Smooth muscle cell (in vitro differentiated cells): ENCODE measurements around the gene TYMP. TPM values are rescaled to one million over a fixed set of nuclear protein-coding genes. Genes with fewer than 3 reads are reported as not detected.

Experiments used
- DNase-seq: peaks from one replicate; lab custom pipeline; 2025; ENCODE audit not compliant: unreplicated experiment; lab: John Stamatoyannopoulos, UW
- H2AFZ ChIP-seq: fragments of 200-600 bp; sonication (generic); 2 replicates; pipeline ENCODE4 v1.6.0; 2016; ENCODE audit warnings: antibody characterized with exemption, low read depth, mild to moderate bottlenecking
- H3F3A ChIP-seq: fragments of 200-600 bp; sonication (generic); 2 replicates; pipeline ENCODE4 v1.6.0; 2017; ENCODE audit warnings: antibody characterized with exemption, low read depth
- H3K27ac ChIP-seq: fragments of 200-600 bp; sonication (generic); 2 replicates; pipeline ENCODE4 v1.5.1; 2016; ENCODE audit warnings: low read depth, mild to moderate bottlenecking
- H3K27me3 ChIP-seq: fragments of 200-600 bp; sonication (generic); 2 replicates; pipeline ENCODE4 v1.6.1; 2016; ENCODE audit warnings: low read depth, mild to moderate bottlenecking
- H3K36me3 ChIP-seq: fragments of 200-600 bp; sonication (generic); 2 replicates; pipeline ENCODE4 v1.5.1; 2016; ENCODE audit warnings: low read depth
- H3K4me1 ChIP-seq: fragments of 200-600 bp; sonication (generic); 2 replicates; pipeline ENCODE4 v1.5.1; 2016; ENCODE audit warnings: low read depth
- H3K4me2 ChIP-seq: fragments of 200-600 bp; sonication (generic); 2 replicates; pipeline ENCODE4 v1.6.0; 2016; ENCODE audit warnings: mild to moderate bottlenecking
- H3K4me3 ChIP-seq: fragments of 200-600 bp; sonication (generic); 2 replicates; pipeline ENCODE4 v1.5.1; 2016; ENCODE audit warnings: mild to moderate bottlenecking
- H3K79me2 ChIP-seq: fragments of 200-600 bp; sonication (generic); 2 replicates; pipeline ENCODE4 v1.6.0; 2016; ENCODE audit warnings: low read depth, mild to moderate bottlenecking
- H3K9ac ChIP-seq: fragments of 200-600 bp; sonication (generic); 2 replicates; pipeline ENCODE4 v1.6.0; 2016; ENCODE audit warnings: low read depth
- H3K9me3 ChIP-seq: fragments of 200-600 bp; sonication (generic); replicated peaks from 2 replicates; pipeline ENCODE4 v1.5.1; 2016; ENCODE audit warnings: low read depth
- H4K20me1 ChIP-seq: fragments of 200-600 bp; sonication (generic); 2 replicates; pipeline ENCODE4 v1.6.0; 2016; ENCODE audit warnings: low read depth
- WGBS: methylation state at CpG from one replicate; pipeline ENCODE4 v1.1.7; 2016; ENCODE audit warnings: low lambda C conversion rate; 5-methylcytosine and 5-hydroxymethylcytosine counted together
- polyA plus RNA-seq: library from polyadenylated mRNA; unstranded; fragments of >200 nt; fragmentation: Nextera tagmentation; extraction: Ambion mirVana; gene quantifications from 2 replicates; pipeline ENCODE4 v1.2.1, GENCODE V29; 2016
- total RNA-seq: library from RNA; depleted of rRNA; stranded (reverse); fragments of >200 nt; gene quantifications from 2 replicates; pipeline ENCODE4 v1.2.3, GENCODE V29; 2014
- TF ChIP-seq, protein P1 (sequence below): fragments of 200-600 bp; sonication (generic); IDR thresholded peaks from 2 replicates; pipeline ENCODE4 v1.5.1; 2017; ENCODE audit warnings: borderline replicate concordance, mild to moderate bottlenecking, antibody characterized with exemption; ENCODE audit not compliant: insufficient read depth, poor library complexity, severe bottlenecking

The TYMP gene
- total and polyA plus RNA-seq, 2 experiments from 2014 or later: 87.4 to 287 TPM

DNA sequence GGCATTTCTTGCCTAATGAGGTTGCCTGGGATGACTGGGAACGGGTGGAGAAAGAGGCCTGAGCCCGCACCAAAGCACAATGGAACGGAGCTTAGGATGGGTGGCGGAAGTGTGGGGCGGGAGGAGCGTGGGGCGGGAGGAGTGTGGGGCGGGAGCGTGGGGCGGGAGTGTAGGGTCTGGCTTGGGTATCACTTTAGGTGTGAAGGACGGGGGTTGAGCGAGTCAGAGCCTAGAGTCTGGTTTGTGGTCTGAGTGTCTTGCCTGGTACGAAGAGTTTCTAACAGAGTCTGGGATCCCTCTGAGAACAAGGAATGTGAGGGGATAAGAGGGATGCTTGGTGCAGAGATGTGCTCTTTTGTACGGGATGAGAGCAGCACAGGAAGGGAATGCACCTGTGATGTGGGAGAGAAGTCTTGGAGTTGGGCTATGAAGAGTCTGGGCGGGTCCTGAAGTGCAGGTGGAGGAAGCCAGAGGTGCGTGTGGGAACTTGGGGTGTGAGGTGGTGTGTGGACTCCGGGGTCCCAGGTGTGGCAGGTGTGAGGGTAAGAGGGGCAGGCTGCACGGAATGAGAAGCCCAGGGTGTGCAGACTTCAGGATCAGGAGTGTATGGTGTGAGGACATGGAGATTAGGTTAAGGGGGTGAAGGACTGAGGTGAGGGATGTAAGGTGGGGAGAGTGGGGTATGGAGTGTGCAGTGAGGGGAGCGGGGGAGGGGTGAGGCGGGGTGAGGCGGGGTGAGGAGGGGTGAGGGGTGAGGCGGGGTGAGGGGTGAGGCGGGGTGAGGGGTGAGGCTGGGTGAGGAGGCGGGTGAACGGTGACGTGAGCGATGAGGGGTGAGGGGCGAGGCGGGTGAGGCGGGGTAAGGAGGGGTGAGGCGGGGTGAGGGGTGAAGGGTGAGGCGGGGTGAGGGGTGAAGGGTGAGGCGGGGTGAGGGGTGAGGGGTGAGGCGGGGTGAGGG lies 31.9 kb upstream of the TYMP start:
- Histone ChIP-seq H3K27ac (no peak overlapping the region), H2AFZ (no peak overlapping the region), H4K20me1 (no peaks in the 10 kb centered on the region), H3K4me2 (no peak overlapping the region), H3K36me3 (no peaks in the 10 kb centered on the region), H3K4me3 (no peak overlapping the region), H3F3A (no peaks in the 10 kb centered on the region), H3K4me1 (no peaks in the 10 kb centered on the region), H3K27me3 (no peaks in the 10 kb centered on the region), H3K9me3 (no peaks in the 10 kb centered on the region), H3K9ac (no peak overlapping the region), H3K79me2 (peaks cover 3% of the 10 kb centered on the region)
- TF ChIP-seq, protein P1, sequence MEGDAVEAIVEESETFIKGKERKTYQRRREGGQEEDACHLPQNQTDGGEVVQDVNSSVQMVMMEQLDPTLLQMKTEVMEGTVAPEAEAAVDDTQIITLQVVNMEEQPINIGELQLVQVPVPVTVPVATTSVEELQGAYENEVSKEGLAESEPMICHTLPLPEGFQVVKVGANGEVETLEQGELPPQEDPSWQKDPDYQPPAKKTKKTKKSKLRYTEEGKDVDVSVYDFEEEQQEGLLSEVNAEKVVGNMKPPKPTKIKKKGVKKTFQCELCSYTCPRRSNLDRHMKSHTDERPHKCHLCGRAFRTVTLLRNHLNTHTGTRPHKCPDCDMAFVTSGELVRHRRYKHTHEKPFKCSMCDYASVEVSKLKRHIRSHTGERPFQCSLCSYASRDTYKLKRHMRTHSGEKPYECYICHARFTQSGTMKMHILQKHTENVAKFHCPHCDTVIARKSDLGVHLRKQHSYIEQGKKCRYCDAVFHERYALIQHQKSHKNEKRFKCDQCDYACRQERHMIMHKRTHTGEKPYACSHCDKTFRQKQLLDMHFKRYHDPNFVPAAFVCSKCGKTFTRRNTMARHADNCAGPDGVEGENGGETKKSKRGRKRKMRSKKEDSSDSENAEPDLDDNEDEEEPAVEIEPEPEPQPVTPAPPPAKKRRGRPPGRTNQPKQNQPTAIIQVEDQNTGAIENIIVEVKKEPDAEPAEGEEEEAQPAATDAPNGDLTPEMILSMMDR: no peak
- 73% methylated on average over 16 of the region's 34 CpGs for WGBS
- DNase-seq: no peak

GRCh38 chr22:50560034-50560433 lies 30.2 kb upstream of the TYMP start:
- Histone ChIP-seq H4K20me1 (no peaks in the 10 kb centered on the region), H2AFZ (no peak overlapping the region), H3K4me1 (no peaks in the 10 kb centered on the region), H3F3A (no peaks in the 10 kb centered on the region), H3K9ac (no peak overlapping the region), H3K4me2 (no peak overlapping the region), H3K9me3 (no peaks in the 10 kb centered on the region), H3K27ac (no peak overlapping the region), H3K27me3 (no peaks in the 10 kb centered on the region), H3K36me3 (no peaks in the 10 kb centered on the region), H3K4me3 (no peak overlapping the region), H3K79me2 (peaks cover 3% of the 10 kb centered on the region)
- TF ChIP-seq, protein P1: no peak
- DNase-seq: no peak
- WGBS: 88% methylated on average over 3 of the region's 3 CpGs

- Histone ChIP-seq H4K20me1 (no peaks in the 10 kb centered on the region), H3K4me2 (no peak overlapping the region), H3K79me2 (no peaks in the 10 kb centered on the region), H3K36me3 (no peaks in the 10 kb centered on the region), H3K27me3 (no peaks in the 10 kb centered on the region), H3F3A (no peaks in the 10 kb centered on the region), H3K9ac (no peak overlapping the region), H2AFZ (no peak overlapping the region), H3K4me1 (no peaks in the 10 kb centered on the region), H3K4me3 (no peak overlapping the region), H3K9me3 (no peaks in the 10 kb centered on the region), H3K27ac (no peak overlapping the region)
- no peak for DNase-seq
- TF ChIP-seq, protein P1: no peak
- WGBS: 85% methylated on average over 5 of the region's 5 CpGs
Measured at GRCh38 chr22:50556703-50557102, 26.9 kb upstream of the TYMP start.
